CD4-positive, alpha-beta T cell treated with Interleukin-12 subunit alpha and Interleukin-12 subunit beta, for 1 hour (primary cell): ENCODE data around the gene HCN2.
A peak's percentile ranks its signal among the peaks of the same experiment; 100 is the strongest.
"Not testable (repeated sequence)": the region's sequence is repeated elsewhere in the genome, so short reads cannot be mapped to it uniquely, and the experiment has no call there.

Experiments used
- DNase-seq: peaks from one replicate; pipeline ENCODE4 v3.0.0-alpha.2; 2020

Gene HCN2

GRCh38 chr19:607301-608154 is 17.8 kb downstream of the HCN2 start:
- no peak for DNase-seq

DNA sequence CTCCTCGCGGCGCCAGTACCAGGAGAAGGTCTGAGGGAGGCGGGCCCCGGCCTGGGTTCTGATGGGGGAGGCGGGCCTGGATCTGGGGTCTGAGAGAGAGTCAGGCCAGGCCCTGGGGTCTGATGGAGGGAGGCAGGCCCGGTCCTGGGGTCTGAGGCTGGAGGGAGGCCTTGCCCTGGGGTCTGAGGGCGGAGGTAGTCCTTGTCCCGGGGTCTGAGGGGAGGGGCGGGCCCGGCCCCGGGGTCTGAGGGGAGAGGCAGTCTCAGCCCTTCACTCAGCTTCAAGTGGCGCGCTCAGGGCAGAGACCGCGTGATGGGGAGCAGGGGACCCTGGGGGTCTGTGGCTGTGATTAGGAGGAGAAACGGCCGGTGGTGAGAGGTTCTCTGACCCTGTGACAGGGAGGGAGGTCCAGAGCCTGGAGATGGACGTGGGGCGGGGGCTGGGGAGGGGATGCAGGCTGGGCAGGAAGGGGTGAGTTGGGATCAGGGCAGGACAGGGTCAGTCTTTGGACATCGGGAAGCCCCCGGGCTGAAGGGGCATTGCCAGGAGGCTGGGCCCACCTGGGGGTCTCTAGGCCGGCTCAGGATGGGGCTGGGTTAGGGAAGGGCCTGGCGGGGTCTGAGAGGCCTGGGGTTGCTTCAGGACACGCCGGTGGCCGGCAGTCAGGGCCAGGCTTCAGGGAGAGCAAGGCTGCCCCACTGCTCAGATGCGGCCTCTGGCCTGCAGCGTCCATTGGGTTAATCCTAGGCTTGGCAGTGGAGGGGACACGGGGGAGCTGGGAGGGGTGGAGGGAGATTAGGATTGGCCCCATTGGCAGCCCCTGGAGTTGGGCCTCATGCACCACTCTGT is 18.7 kb downstream of the HCN2 start:
- DNase-seq, result no peak

- no peak for DNase-seq
Measured at GRCh38 chr19:609004-609346, 19.3 kb downstream of the HCN2 start.

DNA sequence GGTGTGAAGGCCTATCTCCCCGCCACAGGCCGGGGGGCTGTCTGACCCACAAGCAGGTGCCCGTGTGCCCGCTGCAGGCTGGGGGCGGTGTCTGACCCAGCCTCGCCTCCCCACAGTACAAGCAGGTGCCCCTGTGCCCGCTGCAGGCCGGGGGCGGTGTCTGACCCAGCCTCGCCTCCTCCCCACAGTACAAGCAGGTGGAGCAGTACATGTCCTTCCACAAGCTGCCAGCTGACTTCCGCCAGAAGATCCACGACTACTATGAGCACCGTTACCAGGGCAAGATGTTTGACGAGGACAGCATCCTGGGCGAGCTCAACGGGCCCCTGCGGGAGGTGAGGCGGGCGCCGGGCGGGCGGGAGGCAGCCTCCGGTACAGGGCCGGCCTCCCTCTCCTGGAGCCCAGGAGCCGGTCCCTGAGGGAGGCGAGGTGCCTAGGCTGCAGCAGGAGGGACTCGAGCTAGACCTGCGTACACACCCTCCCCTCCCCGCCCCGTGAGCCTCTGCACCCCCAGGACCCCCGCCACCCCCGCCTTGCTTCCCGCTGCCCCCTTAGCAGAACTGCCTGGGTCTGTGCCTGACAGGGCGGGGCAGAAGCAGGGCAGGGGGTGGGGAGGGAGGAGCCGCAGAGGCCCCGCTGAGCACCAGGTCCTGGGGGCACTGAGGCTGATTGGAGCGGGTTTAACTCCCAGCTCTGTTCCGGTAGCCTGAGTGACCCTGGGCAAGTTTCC is 20.6 kb downstream of the HCN2 start:
- peak; percentile 53 for DNase-seq

GRCh38 chr19:610801-611480 is 21.3 kb downstream of the HCN2 start:
- DNase-seq, result peak; percentile 72

GRCh38 chr19:611481-611868 is 21.8 kb downstream of the HCN2 start:
- peak; percentile 62 for DNase-seq

GRCh38 chr19:612941-613340 is 23.3 kb downstream of the HCN2 start:
- no peak for DNase-seq

DNA sequence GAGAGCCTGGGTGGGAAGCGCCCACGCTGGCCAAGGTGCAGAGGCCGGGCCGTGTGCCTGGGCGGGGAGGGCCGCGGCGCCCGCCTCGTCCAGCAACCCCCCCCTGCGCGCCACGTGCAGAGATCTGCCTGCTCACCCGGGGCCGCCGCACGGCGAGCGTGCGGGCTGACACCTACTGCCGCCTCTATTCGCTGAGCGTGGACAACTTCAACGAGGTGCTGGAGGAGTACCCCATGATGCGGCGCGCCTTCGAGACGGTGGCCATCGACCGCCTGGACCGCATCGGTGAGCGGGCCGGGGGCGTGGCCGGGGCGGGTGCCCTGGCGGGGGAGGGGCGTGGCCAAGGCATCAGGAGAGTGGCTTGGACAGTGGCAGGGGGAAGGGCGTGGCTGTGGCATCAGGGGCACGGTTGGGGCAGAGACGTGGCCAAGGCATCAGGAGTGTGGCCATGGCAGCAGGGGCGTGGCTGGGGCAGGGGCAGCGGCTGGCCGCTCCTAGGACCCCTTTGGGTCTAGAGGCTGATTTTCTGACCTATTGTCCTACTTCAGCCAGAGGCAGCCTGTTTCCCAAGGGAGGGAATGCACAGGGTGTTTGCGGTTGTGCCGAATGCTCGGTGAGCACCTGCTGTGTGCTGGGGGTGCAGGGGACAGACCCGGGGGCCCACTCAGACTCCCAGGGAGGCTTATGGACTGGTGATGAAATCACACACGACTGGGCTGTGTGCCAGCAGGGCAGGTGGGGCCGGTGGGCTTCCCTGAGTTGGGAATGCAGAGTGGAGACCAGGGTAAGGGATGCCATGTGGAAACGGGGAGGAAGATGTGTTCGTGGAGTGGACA is 24.3 kb downstream of the HCN2 start:
- no peak for DNase-seq

GRCh38 chr19:615619-616018 is 25.9 kb downstream of the HCN2 start:
- DNase-seq, result no peak

DNA sequence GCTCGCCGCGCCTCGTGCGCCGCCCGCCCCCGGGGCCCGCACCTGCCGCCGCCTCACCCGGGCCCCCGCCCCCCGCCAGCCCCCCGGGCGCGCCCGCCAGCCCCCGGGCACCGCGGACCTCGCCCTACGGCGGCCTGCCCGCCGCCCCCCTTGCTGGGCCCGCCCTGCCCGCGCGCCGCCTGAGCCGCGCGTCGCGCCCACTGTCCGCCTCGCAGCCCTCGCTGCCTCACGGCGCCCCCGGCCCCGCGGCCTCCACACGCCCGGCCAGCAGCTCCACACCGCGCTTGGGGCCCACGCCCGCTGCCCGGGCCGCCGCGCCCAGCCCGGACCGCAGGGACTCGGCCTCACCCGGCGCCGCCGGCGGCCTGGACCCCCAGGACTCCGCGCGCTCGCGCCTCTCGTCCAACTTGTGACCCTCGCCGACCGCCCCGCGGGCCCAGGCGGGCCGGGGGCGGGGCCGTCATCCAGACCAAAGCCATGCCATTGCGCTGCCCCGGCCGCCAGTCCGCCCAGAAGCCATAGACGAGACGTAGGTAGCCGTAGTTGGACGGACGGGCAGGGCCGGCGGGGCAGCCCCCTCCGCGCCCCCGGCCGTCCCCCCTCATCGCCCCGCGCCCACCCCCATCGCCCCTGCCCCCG is 26.5 kb downstream of the HCN2 start:
- no peak for DNase-seq

DNA sequence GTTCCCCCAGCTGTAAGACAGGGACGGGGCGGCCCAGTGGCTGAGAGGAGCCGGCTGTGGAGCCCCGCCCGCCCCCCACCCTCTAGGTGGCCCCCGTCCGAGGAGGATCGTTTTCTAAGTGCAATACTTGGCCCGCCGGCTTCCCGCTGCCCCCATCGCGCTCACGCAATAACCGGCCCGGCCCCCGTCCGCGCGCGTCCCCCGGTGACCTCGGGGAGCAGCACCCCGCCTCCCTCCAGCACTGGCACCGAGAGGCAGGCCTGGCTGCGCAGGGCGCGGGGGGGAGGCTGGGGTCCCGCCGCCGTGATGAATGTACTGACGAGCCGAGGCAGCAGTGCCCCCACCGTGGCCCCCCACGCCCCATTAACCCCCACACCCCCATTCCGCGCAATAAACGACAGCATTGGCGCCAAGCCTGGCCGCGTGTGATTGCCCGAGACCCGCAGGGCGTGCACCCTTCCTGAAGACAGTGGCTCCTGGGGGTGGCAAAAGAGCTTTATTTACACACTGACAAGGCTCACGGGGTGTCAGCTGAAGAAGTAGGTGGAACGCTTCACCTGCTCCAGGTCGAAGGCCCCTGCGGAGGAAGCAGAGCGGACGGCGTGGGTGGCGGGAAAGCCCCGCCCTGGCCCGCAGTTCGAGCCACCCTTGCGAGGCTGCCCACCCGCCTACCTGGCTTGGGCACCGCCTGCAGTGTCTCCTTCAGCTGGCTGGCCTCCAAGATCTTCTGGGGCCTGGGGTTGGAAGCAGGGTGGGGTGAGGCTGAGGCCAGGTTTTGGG is 27.3 kb downstream of the HCN2 start:
- DNase-seq, result no peak

GRCh38 chr19:617551-618246 is 28.0 kb downstream of the HCN2 start:
- DNase-seq, result no peak

GRCh38 chr19:618247-618619 is 28.6 kb downstream of the HCN2 start:
- no peak for DNase-seq

- DNase-seq, result no peak
Measured at GRCh38 chr19:618674-619285, 29.1 kb downstream of the HCN2 start.

- no peak for DNase-seq
Measured at GRCh38 chr19:619286-620002, 29.8 kb downstream of the HCN2 start.

DNA sequence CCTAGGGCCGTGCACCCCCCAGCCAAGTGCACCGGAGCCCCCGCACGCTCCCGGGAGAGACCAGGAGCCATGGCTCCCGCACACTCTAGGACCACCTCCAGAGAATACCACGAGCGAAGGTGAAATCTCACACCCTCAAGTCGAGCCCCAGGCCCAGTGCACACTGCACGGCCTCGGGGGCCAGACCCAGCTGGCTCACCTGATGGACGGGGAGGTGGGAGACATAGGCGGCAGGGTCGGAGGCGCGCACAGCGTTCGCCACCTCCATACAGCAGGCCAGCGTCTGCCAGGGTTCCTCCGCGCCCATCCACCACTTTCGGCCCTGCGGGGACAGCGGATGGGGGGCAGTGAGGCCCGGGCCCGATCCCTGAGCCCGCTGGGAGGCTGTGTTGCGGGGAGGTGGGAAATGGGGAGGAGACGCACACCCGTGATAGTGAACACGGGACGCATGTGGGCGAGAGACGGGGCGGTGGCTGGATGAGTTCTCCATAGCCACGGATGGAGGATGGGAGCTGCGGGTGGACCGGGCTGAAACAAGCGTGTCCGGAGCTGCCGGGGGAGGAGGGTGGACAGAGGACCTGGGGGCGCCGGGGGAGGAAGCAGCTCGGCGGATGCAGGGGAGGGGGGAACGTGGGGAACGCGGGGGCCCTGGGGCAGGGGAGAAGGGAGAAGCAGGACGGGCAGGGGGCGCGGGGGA is 30.6 kb downstream of the HCN2 start:
- no peak for DNase-seq

DNA sequence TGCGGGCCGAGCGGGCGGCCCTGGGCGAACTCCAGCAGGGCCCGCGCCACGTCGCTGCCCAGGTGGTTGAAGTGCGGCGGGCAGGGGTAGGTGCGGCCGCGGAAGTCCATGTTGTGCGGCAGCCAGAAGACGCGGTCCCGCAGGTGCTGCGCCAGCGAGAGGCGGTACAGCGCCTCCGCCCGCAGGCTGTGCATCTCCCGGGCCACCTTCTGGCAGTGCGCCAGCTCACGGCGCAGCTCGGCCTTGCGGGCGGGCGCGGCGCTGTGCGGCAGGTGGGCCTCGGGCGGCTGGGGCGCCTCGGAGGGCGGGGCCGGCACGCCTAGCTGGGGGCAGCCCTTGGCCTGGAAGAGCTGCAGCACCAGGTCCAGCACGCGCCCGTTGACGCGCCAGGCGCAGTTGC is 31.5 kb downstream of the HCN2 start:
- DNase-seq, result not testable (repeated sequence)

DNA sequence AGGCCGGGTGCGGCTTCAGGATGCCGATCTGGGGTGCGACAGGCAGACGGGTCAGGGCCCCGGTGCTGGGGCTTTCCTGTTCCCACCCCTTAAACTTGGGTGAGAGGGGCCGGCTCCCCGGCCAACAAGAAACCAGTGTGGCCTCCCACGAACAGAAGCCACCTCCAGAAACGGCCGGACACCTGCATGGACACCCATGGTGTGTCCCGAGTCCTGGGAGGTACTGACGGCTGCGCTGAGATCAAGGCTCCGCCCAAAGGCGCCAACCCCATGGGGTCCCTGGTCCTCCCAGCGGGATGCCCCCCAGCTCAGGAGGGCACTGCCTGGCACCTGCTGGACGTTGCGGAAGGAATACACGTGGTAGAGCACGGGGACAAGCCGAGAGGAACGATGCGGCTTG is 32.1 kb downstream of the HCN2 start:
- DNase-seq, result no peak
